Measurements from ENCODE around the gene PCBP1. TPM values are rescaled to one million over a fixed set of nuclear protein-coding genes. Genes with fewer than 3 reads are reported as not detected.

PCBP1 gene
- total RNA-seq, 4 donors from 2014 or later = 103 to 189 (median 149) TPM

- H3K27me3 ChIP-seq = no peaks in the 10 kb centered on the region
- in situ Hi-C loops (cut with MboI; ENCODE audit: low pct_ligation_motif_present in 1 of 4, low pct_unique_long_range_greater_than_20kb in 1 of 4, low sequenced_read_pairs in 3 of 4) (loop anchor here in 3 of 4 donors (10.0 to 25.0 kb wide), 3 partner anchors 74 to 158 kb away; partner anchors contain the start of gene MXD1 (in 1 of the 3)), intact Hi-C loops (cut with DNase I; ENCODE audit: low total_unique reads) (loop anchor here (10.0 kb wide), 1 partner anchor 156 kb away; the partner anchor contains the start of gene MXD1)
- 0 to 61% methylated on average over 1 to 13 of the region's 13 CpGs for WGBS, 2 donors (ENCODE audit: low coverage in 1 of 2)
- H3K9me3 ChIP-seq = no peaks in the 10 kb centered on the region
- peak in 2 of 3 donors; percentile 45 to 47 for TF ChIP-seq POLR2AphosphoS5 (IDR thresholded peaks at IDR 0.05)
- TF ChIP-seq POLR2A (IDR thresholded peaks at IDR 0.05) = no peak
- peak; percentile 76 to 97 (median 81) for TF ChIP-seq CTCF (IDR thresholded peaks at IDR 0.05)
- TF ChIP-seq EP300 (IDR thresholded peaks at IDR 0.05; ENCODE audit: low read depth) = no peak
- H3K4me1 ChIP-seq = peaks cover 0 to 39% (median 23%) of the 10 kb centered on the region in 4 donors
- peaks cover 0 to 4% (median 2%) of the 10 kb centered on the region in 4 donors for H3K36me3 ChIP-seq
- peak overlapping the region; percentile 73 to 88 (median 84) for H3K27ac ChIP-seq
- H3K4me3 ChIP-seq = no peak overlapping the region
- peak; percentile 71 for DNase-seq
Observed at GRCh38 chr2:70070542-70071268, 16.6 kb upstream of the PCBP1 start.

DNA sequence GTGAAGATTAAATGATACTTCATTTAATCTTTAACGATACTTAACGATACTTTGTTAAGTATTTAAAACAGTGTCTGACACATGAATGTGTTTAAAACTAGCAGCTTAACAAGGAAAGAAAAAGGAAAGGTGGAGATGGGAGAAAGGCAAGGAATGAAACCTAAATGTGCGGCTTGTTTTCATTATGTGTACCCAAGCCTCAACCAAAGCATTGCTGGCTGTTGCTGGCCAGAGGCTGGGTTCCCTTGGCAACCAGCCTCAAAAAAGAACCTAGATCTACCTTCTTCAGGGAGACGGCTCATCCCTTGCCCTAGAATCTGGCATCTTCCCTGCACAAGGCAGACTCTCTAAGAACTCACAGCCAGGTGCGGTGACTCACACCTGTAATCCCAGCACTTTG lies 13.8 kb upstream of the PCBP1 start:
- DNase-seq = no peak
- Histone ChIP-seq H3K4me1 (peaks cover 0 to 30% (median 21%) of the 10 kb centered on the region in 4 donors), H3K9me3 (no peaks in the 10 kb centered on the region), H3K27me3 (no peaks in the 10 kb centered on the region), H3K27ac (no peak overlapping the region), H3K4me3 (no peak overlapping the region), H3K36me3 (peaks cover 0 to 8% (median 4%) of the 10 kb centered on the region in 4 donors)
- in situ Hi-C loops (cut with MboI; ENCODE audit: low pct_ligation_motif_present in 1 of 4, low pct_unique_long_range_greater_than_20kb in 1 of 4, low sequenced_read_pairs in 3 of 4) (loop anchor here in 3 of 4 donors (10.0 to 25.0 kb wide), 3 partner anchors 71 to 161 kb away; partner anchors contain the start of gene MXD1 (in 1 of the 3)), intact Hi-C loops (cut with DNase I; ENCODE audit: low total_unique reads) (loop anchor here (10.0 kb wide), 1 partner anchor 159 kb away; the partner anchor contains the start of gene MXD1)
- WGBS, 2 donors (ENCODE audit: low coverage in 1 of 2) = 85 to 87% methylated on average over 3 to 5 of the region's 5 CpGs
- TF ChIP-seq EP300 (IDR thresholded peaks at IDR 0.05; ENCODE audit: low read depth) (no peak), CTCF (IDR thresholded peaks at IDR 0.05) (no peak), POLR2A (IDR thresholded peaks at IDR 0.05) (no peak), POLR2AphosphoS5 (IDR thresholded peaks at IDR 0.05) (no peak)

DNA sequence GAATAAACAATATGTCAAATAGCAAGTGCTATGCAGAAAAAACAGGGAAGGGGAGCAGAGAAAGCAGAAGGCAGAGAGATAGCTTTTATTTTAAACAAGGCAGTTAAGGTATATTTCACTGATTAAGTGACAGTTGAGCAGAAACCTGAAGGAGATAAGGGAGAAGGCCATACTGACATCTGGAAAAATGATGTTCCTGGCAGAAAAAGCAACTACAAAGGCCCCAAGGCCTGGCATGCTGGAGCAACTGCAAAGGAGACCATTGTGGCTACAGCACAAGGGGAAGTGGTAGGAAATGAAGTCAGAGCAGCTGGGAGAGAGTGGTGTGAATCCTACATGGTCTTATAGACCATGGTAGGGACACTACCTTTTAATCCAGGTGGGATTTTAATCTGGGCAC lies 8.9 kb upstream of the PCBP1 start:
- in situ Hi-C loops (cut with MboI; ENCODE audit: low pct_ligation_motif_present in 1 of 4, low pct_unique_long_range_greater_than_20kb in 1 of 4, low sequenced_read_pairs in 3 of 4) = loop anchor here in 1 of 4 donors (10.0 kb wide), 1 partner anchor 66 kb away; no protein-coding TSS in a partner anchor
- Histone ChIP-seq H3K27ac (no peak overlapping the region), H3K4me3 (no peak overlapping the region), H3K9me3 (no peaks in the 10 kb centered on the region), H3K27me3 (no peaks in the 10 kb centered on the region), H3K36me3 (peaks cover 0 to 20% (median 4%) of the 10 kb centered on the region in 4 donors), H3K4me1 (peaks cover 0 to 23% (median 2%) of the 10 kb centered on the region in 4 donors)
- no peak for DNase-seq
- intact Hi-C loops (cut with DNase I; ENCODE audit: low total_unique reads) = loop anchor here (10.0 kb wide), 1 partner anchor 164 kb away; the partner anchor contains the start of gene MXD1
- TF ChIP-seq EP300 (IDR thresholded peaks at IDR 0.05; ENCODE audit: low read depth) (no peak), CTCF (IDR thresholded peaks at IDR 0.05) (no peak), POLR2AphosphoS5 (IDR thresholded peaks at IDR 0.05) (no peak), POLR2A (IDR thresholded peaks at IDR 0.05) (no peak)

GRCh38 chr2:70080610-70081200 lies 6.6 kb upstream of the PCBP1 start:
- intact Hi-C loops (cut with DNase I; ENCODE audit: low total_unique reads) (no loop called here), in situ Hi-C loops (cut with MboI; ENCODE audit: low pct_ligation_motif_present in 1 of 4, low pct_unique_long_range_greater_than_20kb in 1 of 4, low sequenced_read_pairs in 3 of 4) (loop anchor here in 1 of 4 donors (10.0 kb wide), 1 partner anchor 54 kb away; no protein-coding TSS in a partner anchor)
- peaks cover 21 to 46% (median 23%) of the 10 kb centered on the region in 4 donors for H3K4me1 ChIP-seq
- TF ChIP-seq EP300 (IDR thresholded peaks at IDR 0.05; ENCODE audit: low read depth) (no peak), POLR2AphosphoS5 (IDR thresholded peaks at IDR 0.05) (peak in 1 of 3 donors; percentile 8), CTCF (IDR thresholded peaks at IDR 0.05) (no peak)
- H3K9me3 ChIP-seq = no peaks in the 10 kb centered on the region
- peaks cover 0 to 20% (median 2%) of the 10 kb centered on the region in 4 donors for H3K36me3 ChIP-seq
- no peak overlapping the region for H3K4me3 ChIP-seq
- WGBS, 2 donors (ENCODE audit: low coverage in 1 of 2) = 87% methylated on average over 3 of the region's 3 CpGs; no CpG with 5 or more reads in 1 of the 2 donors
- no peak for DNase-seq
- peak overlapping the region; percentile 20 to 98 (median 47) for H3K27ac ChIP-seq
- no peaks in the 10 kb centered on the region for H3K27me3 ChIP-seq

Measured in transverse colon (tissue), 4 donors.